ENCODE results near the gene COX8A.
"Not testable (repeated sequence)": the region's sequence is repeated elsewhere in the genome, so short reads cannot be mapped to it uniquely, and the experiment has no call there.

Gene COX8A, protein sequence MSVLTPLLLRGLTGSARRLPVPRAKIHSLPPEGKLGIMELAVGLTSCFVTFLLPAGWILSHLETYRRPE

DNA sequence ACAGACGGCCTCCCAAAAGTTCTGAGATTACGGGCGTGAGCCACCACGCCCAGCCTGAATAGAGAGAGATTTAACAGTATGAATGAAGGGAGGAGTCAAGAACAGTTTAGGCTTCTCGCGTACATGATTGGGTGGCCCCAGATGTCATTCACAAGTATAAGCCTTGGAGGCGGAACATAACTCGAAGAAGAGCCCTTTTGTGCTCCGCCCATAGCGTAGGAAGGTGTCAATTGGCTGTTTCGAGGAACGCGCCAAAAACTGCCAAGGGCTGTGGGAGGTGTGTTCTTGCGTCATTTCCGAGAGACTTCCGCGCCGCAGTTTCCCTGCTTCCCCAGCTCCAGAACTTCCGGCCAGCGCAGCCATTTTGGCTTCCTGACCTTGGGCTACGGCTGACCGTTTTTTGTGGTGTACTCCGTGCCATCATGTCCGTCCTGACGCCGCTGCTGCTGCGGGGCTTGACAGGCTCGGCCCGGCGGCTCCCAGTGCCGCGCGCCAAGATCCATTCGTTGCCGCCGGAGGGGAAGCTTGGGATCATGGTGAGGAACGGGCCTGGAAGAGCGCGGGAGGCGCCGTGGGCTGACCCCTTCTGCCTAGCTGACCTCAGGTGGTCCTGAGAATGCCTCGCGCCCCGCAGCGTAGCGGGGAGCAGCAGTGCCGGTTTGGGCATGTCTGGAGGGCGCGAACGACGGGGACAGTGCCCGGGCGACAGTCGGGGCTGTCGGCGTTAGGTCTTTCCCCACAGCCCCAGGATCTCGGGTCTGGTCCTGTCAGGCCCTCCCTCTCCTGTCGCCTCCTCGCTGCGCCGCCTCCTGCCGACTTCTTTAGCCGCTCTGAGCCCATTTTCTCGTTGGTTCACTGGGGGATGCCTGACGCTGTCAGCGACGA is at the start of gene COX8A:
Gene COX8A, plus strand, starts transcription at position 362 of the 885 bp plus-strand sequence. Its CDS starts 61 bp downstream, at position 423.
- DNase-seq = peak; percentile 100

DNA sequence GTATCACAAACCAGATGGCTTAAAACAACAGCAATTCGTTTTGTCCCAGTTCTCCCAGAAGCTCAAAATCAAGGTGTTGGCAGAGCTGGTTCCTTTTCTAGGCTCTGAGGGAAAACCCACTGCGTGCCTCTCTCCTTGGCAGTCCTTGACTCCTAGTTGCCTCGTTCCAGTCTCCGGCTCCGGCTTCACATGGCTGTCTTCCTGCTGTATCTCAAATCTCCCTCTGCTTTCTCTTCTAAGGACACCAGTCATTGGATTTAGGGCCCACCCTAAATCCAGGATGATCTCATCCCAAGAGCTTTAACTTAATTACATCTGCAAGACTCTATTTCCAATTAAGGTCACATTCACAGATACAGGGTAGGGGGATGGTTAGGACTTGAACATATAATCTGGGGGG is 44.8 kb upstream of the COX8A start:
- no peak for DNase-seq

DNA sequence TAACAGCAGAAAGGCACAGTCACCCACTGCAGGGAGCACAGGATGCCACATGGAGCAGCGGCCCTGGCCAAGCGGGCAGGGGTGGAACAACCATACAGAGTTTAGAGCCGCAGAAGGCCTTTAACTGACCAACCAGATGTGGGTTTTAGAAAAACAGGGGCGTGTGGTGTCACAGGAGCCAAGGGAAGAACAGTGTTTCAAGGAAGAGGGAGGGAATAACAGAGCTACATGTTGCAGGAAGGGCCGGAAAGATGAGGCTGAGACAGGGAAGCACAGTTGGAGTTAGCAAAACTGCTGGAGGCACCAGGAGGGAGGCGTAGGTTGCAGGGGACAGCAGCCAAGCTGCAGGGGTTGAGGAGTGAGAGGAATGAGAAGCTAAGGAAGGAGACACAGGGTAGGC is 43.4 kb upstream of the COX8A start:
- DNase-seq = no peak

DNA sequence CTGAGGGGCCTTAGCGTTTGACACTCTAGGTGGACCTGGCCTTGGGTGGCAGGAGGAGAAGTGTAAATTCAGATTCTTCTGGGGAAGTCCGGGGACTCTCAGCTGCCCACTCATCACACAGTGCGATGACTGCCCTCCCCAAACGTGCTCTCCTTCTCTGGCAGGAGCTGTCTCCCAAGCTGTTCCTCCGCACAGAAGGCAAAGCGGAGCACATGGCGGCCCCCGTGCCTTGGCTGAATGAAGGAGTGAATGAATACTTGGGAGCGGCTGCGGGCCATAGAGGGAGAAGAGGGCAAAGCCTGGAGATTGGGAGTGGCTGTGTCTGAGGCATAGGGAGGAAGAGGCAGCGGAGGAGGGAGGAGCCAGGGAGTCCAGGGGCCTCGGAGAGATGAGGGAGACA is 42.5 kb upstream of the COX8A start:
- DNase-seq = no peak

DNA sequence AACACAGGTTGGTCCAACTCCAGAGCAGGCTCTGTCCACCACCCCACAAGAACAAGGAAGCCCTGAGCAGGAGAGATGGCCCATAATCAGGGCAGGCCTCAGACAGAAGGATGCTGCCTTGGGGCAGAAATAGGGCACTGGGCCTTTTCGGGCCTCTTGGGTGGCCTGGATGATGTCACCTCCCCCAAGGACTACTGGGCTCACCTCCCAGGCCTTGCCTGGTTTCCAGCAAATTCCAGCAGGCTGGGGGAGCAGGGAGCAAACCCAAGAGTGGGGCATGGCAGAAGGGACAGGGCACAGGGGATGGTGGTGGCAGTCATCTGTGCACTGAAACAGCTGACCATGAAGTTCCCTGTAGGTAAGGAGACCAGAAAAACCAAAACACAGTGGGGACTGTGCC is 41.0 kb upstream of the COX8A start:
- no peak for DNase-seq

DNA sequence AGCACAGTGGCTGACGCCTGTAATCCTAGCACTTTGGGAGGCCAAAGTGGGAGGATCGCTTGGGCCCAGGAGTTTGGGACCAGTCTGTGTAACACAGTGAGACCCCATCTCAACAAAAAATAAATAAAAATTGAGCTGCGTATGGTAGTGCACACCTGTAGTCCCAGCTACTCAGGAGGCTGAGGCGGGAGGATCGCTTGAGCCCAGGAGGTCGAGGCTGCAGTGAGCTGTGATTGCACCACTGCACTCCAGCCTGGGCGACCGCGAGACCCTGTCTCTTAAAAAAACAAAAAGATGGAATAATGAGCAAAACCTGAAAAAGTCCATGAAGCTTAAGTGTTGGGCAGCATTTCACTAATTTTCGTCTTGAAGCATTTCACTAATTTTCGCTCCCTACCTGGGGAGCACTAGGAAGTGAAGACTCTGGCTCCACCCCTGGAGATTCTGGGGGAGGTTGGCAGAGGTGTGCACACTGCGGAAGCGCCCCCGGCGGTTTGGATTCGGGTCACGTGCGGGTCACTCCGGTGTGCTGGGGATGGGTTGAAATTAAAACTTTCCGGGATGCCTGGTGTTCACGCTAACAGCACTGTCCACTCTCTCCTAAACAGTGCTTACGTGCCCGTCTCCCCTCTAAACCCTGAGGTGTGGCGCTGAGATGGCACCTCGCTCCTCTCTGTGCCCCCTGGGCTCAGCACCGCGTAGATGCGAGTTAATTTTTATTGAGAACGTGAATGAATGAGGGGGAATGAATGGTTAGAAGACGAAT is 36.5 kb upstream of the COX8A start:
- DNase-seq = peak; percentile 76

DNA sequence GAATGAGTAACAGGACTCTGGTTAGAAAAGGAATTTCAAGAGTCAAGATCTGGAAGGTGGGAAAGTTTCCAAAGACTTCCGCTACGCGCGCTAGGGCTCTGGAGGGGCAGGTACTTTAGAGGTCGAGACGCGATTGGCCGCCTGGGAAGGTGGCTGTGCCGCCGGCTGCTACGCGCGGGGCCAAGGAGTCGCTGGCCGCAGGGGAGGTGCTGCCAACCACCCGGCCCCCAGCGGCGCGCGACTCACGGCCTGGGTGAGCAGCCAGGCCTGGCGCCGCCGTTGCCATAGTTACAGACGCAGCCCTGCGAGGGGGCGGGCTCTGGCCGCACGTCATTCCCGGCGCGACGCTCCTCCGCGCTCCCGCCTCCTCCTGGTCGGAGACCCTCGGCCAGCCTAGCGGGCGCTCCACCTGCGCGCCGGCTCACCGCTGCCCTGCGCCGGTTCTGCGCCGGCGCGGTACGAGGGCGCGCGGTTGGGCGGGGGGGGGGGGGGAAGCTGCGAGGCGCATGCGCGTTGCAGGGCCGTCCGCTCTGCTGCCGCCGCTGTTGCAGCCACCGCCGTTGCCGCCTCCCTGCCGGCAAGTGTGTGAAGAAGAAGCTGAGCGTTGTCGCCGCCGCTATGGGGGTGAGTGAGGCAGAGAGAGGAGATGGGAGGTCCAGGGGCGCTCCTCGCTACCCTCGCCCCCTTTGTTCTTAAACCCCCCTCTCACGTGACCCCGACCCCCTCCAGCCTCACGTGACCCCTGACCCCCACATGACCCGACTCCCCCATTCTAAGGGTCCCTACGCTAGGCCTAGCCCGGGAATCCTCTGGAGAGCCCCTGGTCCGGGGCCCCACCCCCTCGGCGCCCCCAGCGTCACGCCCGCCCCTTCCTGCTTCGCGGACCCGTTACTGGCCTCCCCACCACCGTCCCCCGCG is 35.7 kb upstream of the COX8A start, which contains the start of gene NAA40:
Gene NAA40, plus strand, starts transcription at position 524 of the 918 bp plus-strand sequence. Its CDS starts 95 bp downstream, at position 619.
- peak; percentile 99 for DNase-seq

DNA sequence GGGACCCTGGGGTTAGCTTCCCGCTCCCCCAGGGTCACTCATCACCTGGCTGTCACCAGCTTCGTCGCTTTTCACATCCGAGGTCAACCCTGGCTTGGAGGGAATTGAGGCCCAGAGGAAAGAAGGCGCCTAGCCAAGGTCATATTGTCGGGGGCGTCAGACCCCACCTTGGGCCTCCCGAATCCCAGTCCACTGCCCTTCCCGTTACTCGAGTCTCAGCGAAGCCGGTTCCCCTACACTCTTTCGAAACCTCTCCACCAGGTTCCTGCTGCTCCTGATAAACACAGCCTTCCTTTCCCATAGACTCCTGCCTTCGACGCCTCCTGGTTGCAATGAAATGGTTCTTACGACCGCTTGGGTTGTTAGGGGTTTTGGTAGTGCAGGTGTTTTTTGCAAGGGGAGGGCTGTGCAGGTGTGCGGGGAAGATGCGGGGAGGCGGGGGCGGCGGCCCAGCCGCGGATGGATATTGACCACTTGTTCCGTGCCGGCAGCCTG is 35.0 kb upstream of the COX8A start:
- peak; percentile 63 for DNase-seq

DNA sequence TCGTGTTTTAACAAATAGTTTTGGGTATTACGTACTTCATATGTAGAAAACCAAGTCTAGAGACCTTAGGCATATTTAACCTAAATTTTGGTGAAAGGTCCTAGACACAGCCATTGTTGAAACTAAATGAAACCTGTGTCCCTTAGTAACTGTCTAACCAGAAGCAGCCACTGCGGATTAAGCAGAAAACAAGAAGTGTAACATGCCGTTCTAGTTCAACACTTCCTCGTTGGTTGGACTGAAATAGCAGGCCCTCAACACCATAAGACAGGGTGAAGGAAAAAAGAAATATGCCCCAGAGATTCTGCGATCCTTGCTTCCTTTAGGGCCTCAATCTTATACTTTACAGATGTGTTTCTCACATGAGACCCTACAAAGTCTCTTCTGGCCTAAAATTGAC is 33.6 kb upstream of the COX8A start:
- no peak for DNase-seq

DNA sequence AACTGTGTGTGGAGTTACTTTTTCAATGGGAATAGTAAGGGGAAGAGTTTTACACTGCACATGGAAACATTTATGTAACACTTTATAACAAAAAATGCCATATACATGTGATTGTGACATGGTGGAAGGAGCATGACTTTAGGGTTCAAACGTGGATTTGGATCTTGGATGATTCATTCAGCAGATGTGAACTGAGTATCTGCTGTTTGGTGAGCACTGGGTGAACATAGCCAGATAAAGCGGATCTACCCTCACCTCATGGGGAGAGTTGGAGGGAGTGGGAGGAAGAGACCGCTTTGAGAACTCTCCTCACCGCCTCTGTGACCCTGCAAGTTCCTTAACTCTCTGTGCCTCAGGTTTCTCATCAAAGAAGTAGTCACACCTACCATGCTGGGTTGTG is 32.5 kb upstream of the COX8A start:
- DNase-seq = no peak

DNA sequence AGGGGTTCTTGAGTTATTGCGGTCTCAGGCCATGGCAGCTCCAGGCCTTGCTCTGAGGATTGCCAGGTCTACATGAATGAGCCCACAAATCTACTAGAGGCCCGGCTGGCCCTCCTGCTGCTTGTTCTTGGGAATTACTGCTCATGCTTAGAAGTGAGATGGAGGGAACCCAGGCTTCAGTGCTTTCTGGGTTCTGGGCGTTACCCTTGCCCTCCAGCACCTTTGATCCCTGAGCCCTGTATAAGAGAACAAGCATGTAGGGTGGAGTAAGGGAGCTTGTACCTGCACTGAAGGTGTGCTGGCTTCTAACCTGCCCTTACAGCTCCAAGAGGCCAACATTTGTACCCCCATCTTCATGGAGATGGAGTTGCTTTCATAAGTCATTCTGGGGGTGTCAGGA is 31.6 kb upstream of the COX8A start:
- DNase-seq = no peak

DNA sequence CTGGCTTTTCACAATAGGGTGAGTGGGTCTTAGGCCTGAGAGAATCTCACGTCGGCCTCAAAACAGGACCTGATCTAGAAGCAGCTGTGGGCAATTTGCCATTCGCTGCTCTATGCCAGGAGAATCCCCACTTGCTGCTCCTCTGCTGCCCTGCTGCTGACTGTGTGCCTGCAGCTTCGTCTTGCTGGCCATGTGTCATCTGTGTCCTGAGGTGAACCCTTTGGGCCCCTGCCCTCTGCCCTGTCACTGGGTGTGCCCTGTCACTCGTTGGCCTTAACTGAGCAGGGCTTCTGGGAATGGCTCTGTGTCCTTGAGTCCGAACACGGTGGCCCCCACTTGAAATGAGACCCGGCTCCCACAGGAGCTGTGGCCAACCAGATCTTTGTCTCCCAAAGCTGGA is 29.4 kb upstream of the COX8A start:
- DNase-seq = no peak

DNA sequence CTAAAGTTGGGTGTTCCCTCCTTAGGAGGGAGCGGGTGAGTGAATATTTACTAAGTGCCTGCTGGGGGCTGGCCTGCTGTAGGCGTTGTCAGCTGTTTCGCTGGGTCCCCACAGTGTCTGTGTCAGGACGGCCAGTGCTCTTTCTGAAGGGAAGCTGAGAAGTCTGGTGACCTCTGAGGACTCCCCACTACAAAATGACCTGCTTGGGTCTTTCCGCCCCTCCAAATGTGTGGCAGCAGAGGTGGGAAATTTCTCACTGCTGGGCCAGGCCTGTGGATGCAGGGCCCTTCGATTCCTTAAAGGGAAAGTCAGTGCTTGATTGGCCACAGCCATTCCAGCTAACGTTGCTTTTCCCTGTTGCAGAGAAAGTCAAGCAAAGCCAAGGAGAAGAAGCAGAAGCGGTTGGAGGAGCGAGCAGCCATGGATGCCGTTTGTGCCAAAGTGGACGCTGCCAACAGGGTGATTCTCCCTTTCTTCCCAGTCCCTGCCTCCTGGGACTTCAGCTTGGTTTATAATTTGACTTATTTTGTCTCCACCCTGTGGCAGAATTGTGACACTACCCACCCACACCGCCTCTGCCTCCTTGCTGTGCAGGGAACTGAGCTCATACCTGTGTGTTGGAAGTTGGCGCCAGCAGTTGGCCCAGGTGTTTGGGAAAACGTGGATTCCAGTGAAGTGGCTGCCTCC is 28.8 kb upstream of the COX8A start:
- peak; percentile 87 for DNase-seq

DNA sequence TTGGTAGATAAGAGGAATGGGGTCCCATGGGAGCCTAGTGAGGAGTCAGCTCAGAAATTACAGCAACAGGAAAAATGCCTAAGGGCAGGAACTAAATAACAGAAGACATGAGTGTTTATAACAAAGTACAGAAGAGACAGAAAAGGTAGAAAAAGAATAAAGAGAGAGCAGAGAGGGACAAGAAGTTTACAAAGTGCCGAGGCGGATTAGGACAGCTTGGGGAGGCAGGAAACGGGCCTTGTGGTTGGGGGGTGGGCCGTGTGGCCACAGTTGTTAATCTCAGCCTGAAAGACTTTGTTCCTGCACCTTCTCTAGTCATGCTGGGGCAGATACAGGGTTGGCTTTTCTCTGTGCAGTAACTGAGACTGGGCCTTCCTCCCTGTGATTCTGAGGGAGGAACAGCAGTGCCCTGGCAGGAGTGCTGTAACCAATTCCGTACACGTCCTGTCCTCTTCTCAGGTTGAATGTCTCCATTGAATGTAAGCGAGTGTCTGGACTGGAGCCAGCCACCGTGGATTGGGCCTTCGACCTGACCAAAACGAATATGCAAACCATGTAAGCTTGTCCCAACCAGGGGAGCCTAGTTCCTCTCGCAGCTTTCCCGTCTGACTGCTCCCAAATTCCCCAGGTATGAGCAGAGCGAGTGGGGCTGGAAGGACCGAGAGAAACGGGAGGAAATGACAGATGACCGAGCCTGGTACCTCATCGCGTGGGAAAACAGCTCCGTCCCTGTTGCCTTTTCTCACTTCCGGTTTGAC is 22.5 kb upstream of the COX8A start:
- DNase-seq = no peak

DNA sequence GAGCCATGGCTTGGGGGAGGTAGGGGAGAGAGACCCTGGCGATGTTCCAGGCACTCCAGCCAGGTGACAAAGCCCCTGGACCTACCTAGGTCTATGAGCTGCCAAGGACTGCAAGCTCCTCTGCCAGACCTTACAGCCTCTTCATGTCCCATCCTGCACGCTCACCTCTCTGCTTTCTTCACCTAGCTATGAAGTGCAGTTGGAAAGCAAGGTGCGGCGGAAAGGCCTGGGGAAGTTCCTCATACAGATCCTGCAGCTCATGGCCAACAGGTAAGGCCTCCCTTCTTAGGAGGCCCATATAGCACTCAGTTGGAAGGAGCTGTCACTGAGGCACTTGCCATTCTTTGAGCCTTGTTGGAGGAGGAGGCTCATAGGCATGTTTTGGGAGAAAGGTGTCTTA is 21.9 kb upstream of the COX8A start:
- DNase-seq = no peak

DNA sequence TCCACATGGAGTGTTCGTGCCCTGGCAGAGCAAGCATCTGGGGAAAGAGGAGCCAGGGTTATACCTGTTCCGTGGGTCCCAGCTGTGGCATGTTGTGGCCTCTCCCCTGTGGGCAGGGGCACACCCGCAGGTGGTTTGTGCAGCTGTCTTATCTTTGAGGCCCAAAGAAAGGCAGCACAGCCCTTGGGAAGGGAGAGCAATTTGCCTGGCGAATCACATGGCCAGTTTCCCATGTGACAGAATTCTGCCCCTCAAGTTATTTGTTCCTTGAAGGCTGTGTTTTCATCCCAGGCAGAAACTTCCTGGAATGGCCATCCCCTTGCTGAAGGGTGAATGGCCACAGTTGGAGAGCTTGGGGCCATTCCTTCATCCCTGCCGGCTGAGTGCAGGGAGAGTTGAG is 16.4 kb upstream of the COX8A start:
- no peak for DNase-seq

DNA sequence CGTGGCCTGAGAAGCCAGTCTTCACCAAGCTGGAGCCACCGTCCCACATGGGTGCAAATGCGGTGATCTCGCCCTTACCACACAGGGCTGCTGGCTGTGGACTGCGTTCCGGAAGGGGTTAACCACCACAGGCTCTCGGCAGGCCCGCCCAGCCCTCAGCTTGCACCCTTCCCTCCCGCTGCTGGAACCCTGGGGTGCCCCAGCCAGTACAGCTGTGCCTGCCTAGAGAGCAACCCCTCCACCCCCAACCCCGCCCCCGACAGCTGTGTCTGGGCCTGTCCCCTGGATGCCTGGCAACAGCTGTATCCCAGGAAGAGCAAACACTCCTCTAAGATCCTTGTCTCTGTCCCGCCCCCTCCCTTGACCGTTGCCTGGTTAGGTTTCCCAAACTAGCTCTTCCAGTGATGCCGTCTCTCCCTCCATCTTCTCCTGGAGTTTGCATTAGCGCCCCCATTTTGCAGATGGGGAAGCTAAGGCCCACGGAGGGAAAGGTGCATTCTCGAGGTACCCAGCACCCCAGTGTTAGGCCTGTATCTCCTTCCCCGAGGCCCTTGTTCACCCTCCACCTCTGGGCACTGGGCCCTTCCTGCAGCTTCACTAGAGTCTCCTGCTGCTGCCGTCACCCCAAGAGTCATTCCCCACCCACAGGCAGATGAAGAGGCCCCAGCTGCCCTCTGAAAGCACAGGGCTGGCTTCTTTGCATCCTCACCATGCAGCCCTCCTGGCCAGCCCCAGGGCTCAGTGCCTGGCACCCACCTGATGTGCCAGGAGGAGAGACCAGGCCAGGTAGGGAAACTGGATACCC is 12.6 kb upstream of the COX8A start:
- DNase-seq = peak; percentile 95

DNA sequence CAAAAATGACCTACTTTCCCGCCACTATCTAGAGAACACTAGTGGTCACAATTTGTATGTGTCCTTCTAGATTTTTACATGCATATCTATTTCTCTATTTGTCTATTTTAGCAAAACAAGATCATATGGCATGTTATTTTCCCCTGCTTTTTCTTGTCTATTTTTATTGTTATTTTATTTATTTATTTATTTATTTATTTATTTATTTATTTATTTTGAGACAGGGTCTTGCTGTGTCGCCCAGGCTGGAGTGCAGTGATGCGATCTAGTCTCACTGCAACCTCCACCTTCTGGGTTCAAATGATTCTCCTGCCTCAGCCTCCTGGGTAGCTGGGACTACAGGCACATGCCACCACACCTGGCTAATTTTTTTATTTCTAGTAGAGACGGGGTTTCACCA is 10.5 kb upstream of the COX8A start:
- DNase-seq = not testable (repeated sequence)

DNA sequence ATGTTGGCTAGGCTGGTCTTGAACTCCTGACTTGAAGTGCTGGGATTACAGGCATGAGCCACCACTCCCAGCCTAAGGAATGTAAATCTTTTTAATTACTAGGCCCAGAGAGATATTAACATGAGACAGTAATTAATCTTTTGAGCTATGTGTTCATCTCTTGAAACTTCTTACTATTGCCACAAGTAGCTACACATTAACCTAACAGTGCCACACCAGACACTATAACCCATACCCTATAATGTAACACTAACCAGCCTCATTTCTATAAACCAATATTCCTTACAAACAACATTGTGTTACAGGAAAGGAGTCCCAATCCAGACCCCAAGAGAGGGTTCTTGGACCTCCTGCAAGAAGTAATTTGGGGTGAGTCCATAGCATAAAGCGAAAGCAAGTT is 8.0 kb upstream of the COX8A start:
- no peak for DNase-seq

DNA sequence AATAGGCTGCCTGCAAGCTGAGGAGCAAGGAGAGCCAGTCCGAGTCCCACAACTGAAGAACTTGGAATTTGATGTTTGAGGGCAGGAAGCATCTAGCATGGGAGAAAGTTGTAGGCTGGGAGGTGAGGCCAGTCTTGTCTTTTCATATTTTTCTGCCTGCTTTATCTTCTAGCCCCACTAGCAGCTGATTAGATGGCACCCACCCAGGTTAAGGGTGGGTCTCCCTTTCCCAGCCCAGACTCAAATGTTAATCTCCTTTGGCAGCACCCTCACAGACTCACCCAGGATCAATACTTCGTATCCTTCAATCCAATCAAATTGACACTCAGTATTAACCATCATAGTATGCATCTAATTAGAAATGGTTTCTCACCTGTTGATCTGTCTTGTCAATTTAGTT is 5.0 kb upstream of the COX8A start:
- DNase-seq = no peak
